HG03575 (cell line): ENCODE results near the gene FSIP1.

Experiments used
- ATAC-seq: cut with Tn5 transposase; IDR thresholded peaks from one replicate; pipeline ENCODE4 v1.9.1; 2021; ENCODE audit not compliant: unreplicated experiment, insufficient number of reproducible peaks, low FRiP score; ENCODE audit errors: extremely low read depth

Gene FSIP1

GRCh38 chr15:39638041-39638440, 144.6 kb downstream of the FSIP1 start:
- no peak for ATAC-seq

- no peak for ATAC-seq
Measured at GRCh38 chr15:39631357-39631756, 151.3 kb downstream of the FSIP1 start.

DNA sequence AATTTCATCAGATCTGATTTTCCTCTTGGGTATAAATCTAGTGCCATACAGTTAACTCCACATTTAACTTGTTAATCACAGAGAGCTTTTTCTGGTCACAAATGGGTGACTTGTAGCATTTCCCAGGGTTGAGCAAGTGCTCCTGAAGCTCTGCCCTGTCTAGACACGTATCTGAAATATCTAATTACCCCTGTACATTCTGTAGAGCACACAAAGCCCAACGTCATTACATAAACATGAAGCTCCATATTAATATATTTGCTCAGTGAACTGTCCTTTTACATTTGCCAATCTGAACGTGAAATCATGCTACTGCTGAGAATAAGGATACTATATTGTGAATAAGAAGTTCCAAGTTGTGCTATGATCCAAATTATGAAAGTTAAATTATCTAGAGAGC, 152.7 kb downstream of the FSIP1 start:
- ATAC-seq: no peak

GRCh38 chr15:39629371-39629770, 153.3 kb downstream of the FSIP1 start:
- ATAC-seq: no peak

- ATAC-seq: no peak
Measured at GRCh38 chr15:39628546-39629257, 153.9 kb downstream of the FSIP1 start.

GRCh38 chr15:39628144-39628508, 154.5 kb downstream of the FSIP1 start:
- ATAC-seq: no peak

DNA sequence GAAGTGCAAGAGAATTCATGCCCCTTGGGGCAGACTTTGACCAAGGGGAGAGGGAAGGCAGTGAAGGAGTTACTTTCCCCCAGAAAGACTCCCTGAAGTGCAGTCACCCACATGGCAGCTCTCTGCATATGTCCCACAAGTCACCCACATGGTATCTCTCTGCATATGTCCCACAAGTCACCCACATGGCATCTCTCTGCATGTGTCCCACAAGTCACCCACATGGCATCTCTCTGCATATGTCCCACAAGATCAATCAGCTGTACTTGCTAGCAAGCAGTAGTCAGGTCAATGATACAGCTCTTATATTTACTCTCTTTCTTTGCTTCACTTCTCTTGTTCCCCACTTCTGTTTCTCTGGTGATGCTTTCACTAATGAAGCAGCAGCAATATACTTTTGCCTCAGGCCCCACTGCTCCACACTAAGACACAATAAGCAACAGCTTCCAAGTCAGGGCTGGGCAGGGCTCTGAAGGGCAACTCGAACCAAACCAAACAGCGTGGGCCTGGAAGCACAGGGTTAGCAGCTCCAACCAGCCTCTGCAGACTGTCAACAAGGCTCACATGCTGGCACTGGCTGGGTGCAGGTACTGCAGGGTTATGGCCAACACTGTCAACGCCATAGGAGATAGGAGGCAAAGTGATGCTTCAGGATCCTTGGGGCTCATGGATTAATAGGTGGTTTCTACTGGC, 155.0 kb downstream of the FSIP1 start:
- ATAC-seq: no peak

- no peak for ATAC-seq
Measured at GRCh38 chr15:39625856-39626255, 156.8 kb downstream of the FSIP1 start.

DNA sequence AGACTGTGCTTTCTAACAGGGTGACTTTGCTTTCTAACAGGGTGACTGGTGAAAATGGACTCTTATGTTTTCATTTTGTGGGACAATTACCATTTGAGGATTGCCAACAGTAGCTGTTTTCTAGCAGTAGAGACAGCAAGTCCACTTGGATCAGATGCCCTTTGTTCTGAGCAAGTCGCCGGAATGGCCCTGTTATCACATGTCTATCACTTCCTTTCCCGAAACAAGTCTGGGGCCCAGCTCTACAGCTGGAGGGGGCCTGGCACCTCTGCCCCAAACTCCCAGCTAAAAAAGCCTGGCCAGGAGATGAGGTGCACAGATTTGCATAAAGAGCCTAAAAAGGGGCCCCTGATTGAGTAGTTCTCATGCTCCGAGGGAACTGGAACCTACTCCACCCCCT, 157.2 kb downstream of the FSIP1 start:
- ATAC-seq: no peak

DNA sequence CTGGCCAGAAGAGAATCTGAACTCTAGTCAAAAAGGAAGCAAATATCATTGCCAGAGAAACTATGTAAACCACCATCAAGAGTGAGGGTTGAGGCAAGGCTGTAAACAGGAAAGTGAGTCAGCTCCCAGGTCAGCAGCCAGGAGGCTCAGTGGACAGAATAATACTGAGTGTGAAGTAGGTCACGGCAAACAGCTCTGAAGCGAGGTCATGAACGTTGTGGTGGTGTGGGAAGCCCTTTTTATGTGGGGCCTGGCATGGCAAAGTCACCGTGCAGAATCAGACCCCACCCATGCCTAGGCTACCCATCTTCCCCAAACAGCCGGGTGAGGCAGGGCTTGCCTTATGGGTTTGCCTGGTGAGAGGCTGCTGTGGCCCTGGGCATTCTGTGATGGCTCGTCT, 157.8 kb downstream of the FSIP1 start:
- no peak for ATAC-seq

DNA sequence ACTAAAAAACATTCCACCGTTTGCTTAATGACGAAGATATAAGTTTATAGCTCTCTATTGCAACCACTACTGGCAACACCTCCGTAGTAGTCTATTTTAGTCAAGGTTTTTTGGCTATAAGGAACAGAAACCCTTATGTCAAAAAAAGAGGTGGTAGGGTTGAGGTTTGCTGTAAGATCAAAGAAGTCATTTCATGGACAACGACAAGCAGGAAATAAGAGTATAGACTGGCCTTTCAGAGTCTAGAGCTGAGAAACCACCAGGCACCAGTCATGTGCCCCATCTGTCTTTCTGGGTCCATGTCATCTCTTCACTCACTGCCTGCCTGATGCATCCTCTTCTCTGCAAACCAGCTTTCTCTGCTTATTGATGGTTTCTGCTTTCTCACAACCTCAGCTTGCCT, 159.1 kb downstream of the FSIP1 start:
- ATAC-seq: peak; percentile 95

- no peak for ATAC-seq
Measured at GRCh38 chr15:39622660-39623516, 159.8 kb downstream of the FSIP1 start.

- ATAC-seq: no peak
Measured at GRCh38 chr15:39621976-39622375, 160.7 kb downstream of the FSIP1 start.

DNA sequence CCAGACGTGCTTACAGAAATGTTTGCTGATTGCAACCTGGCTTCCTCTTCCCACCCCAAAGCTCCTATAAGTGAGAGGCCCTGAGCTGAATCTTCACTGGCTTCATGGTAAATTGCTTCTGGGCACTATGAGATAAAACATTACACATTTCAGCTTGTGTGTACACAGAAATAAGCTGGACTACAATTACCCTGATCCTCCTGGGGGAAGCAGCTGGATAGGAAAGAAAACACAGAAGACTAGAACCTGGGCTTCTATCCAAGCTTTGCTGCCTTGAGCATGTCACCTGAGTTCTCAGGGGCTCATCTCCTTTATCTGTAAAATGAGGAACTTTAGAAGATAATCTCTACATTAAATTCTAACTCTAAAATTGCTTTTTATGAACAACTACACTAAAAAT, 161.4 kb downstream of the FSIP1 start:
- ATAC-seq: no peak

DNA sequence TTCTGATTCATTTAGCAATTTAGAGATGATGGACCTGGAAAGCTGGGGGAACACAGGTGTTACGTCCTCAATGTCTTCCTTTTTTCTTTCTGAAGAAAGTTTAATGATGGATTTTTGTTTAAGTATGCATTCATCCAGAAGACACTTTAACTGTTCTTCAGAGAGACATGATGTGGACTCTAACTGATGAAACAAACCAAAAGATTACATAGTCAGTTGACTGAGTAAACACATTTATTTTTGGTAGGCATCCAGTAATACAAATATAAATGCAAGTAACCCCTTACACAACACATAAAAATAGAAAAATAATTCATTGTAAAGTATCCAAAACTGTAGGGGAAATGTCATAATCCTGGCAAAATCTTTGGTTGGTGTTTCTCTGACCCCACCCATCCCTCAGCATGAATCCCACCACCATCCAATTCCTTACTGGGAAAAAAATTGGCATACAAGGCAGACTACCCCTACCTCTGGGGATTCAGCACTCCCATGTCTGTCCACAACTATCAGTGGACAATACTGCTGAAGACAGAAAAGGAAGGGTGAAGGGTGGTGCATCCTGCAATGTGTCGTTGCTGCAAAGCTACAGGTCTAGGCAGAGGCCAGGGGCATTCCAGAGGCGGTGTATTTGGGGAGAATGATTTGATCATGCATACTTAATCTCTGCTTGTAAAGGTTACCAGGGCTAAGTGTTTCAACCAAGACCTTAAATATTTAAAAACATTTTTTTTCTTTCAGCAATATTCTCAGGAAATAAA, 164.4 kb downstream of the FSIP1 start:
- no peak for ATAC-seq

GRCh38 chr15:39616731-39617455, 165.7 kb downstream of the FSIP1 start:
- ATAC-seq: no peak

DNA sequence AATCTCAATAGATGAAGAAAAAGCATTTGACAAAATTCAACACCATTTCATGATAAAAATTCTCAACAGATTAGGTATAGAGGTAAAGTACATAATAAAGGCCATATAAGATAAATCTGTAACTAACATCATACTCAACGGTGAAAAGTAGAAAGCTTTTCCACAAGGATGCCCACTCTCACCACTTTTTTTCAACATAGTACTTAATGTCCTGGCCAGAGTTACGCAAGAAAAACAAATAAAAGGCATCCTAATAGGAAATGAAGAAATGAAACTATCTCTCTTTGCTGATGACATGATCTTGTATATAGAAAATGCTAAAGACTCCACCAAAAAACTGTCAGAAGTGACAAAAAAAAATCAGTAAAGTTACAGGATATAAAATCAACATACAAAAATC, 168.8 kb downstream of the FSIP1 start:
- ATAC-seq: no peak

- ATAC-seq: no peak
Measured at GRCh38 chr15:39613271-39613670, 169.4 kb downstream of the FSIP1 start.

- ATAC-seq: no peak
Measured at GRCh38 chr15:39610665-39611064, 172.0 kb downstream of the FSIP1 start.
